ENCODE measurements around the gene PAPPA. TPM values are rescaled to one million over a fixed set of nuclear protein-coding genes. Genes with fewer than 3 reads are reported as not detected.
A peak's percentile ranks its signal among the peaks of the same experiment; 100 is the strongest.

The PAPPA gene
- total RNA-seq, 4 donors from 2014 or later, result 0.53 to 2.3 (median 1.4) TPM

- Histone ChIP-seq H3K4me1 (no peaks in the 10 kb centered on the region), H3K4me3 (no peak overlapping the region), H3K36me3 (no peaks in the 10 kb centered on the region), H3K27ac (no peak overlapping the region), H3K9me3 (no peaks in the 10 kb centered on the region), H3K27me3 (no peaks in the 10 kb centered on the region)
- TF ChIP-seq CTCF (IDR thresholded peaks at IDR 0.05), result no peak
- no peak for TF ChIP-seq EP300 (IDR thresholded peaks at IDR 0.05)
- TF ChIP-seq POLR2AphosphoS5 (IDR thresholded peaks at IDR 0.05), result no peak
- no peak for TF ChIP-seq POLR2A (IDR thresholded peaks at IDR 0.05)
- DNase-seq (ENCODE audit: low spot score in 2 of 2), result no peak
- WGBS, result 80% methylated on average over 2 of the region's 2 CpGs
Measured at GRCh38 chr9:116316246-116316645, 162.7 kb downstream of the PAPPA start.

GRCh38 chr9:116317503-116317902 lies 163.9 kb downstream of the PAPPA start:
- 81% methylated on average over 2 of the region's 2 CpGs for WGBS

GRCh38 chr9:116318468-116319374 lies 165.1 kb downstream of the PAPPA start:
- peak overlapping the region; percentile 4 for H3K27ac ChIP-seq
- TF ChIP-seq POLR2AphosphoS5 (IDR thresholded peaks at IDR 0.05) (no peak), CTCF (IDR thresholded peaks at IDR 0.05) (no peak), EP300 (IDR thresholded peaks at IDR 0.05) (no peak), POLR2A (IDR thresholded peaks at IDR 0.05) (no peak)
- WGBS, result 74% methylated on average over 19 of the region's 19 CpGs
- H3K4me1 ChIP-seq, result peaks cover 2% of the 10 kb centered on the region
- H3K9me3 ChIP-seq, result no peaks in the 10 kb centered on the region
- no peaks in the 10 kb centered on the region for H3K36me3 ChIP-seq
- DNase-seq (ENCODE audit: low spot score in 2 of 2), result peak in 1 of 2 donors; percentile 84
- no peaks in the 10 kb centered on the region for H3K27me3 ChIP-seq
- no peak overlapping the region for H3K4me3 ChIP-seq

More at GRCh38 chr9:116317503-116317902, 163.9 kb downstream of the PAPPA start:
- no peak for DNase-seq (ENCODE audit: low spot score in 2 of 2)
- Histone ChIP-seq H3K4me3 (no peak overlapping the region), H3K36me3 (no peaks in the 10 kb centered on the region), H3K4me1 (no peaks in the 10 kb centered on the region), H3K9me3 (no peaks in the 10 kb centered on the region), H3K27me3 (no peaks in the 10 kb centered on the region), H3K27ac (no peak overlapping the region)
- no peak for TF ChIP-seq POLR2A (IDR thresholded peaks at IDR 0.05)
- no peak for TF ChIP-seq EP300 (IDR thresholded peaks at IDR 0.05)
- no peak for TF ChIP-seq POLR2AphosphoS5 (IDR thresholded peaks at IDR 0.05)
- TF ChIP-seq CTCF (IDR thresholded peaks at IDR 0.05), result no peak

- H3K4me3 ChIP-seq, result no peak overlapping the region
- no peaks in the 10 kb centered on the region for H3K36me3 ChIP-seq
- no peaks in the 10 kb centered on the region for H3K27me3 ChIP-seq
- no peak overlapping the region for H3K27ac ChIP-seq
- no peak for DNase-seq (ENCODE audit: low spot score in 2 of 2)
- TF ChIP-seq POLR2AphosphoS5 (IDR thresholded peaks at IDR 0.05) (no peak), CTCF (IDR thresholded peaks at IDR 0.05) (no peak)
- no peaks in the 10 kb centered on the region for H3K9me3 ChIP-seq
- WGBS, result 90% methylated on average over 3 of the region's 3 CpGs
- H3K4me1 ChIP-seq, result peaks cover 2% of the 10 kb centered on the region
Measured at GRCh38 chr9:116319480-116319879, 165.9 kb downstream of the PAPPA start.

GRCh38 chr9:116320290-116320689 lies 166.7 kb downstream of the PAPPA start:
- Histone ChIP-seq H3K27me3 (no peaks in the 10 kb centered on the region), H3K4me3 (no peak overlapping the region), H3K4me1 (peaks cover 2% of the 10 kb centered on the region), H3K9me3 (no peaks in the 10 kb centered on the region), H3K27ac (no peak overlapping the region), H3K36me3 (no peaks in the 10 kb centered on the region)
- no peak for DNase-seq (ENCODE audit: low spot score in 2 of 2)
- WGBS, result 48% methylated on average over 3 of the region's 3 CpGs
- TF ChIP-seq POLR2A (IDR thresholded peaks at IDR 0.05), result no peak
- no peak for TF ChIP-seq POLR2AphosphoS5 (IDR thresholded peaks at IDR 0.05)
- TF ChIP-seq CTCF (IDR thresholded peaks at IDR 0.05), result no peak
- TF ChIP-seq EP300 (IDR thresholded peaks at IDR 0.05), result no peak

Data from suprapubic skin (tissue), 4 donors.